Nephron progenitor cell (in vitro differentiated cells): Measurements from ENCODE around the gene PARP15.
"Not testable (repeated sequence)": the region's sequence is repeated elsewhere in the genome, so short reads cannot be mapped to it uniquely, and the experiment has no call there.

ENCODE experiments used
- DNase-seq: peaks from one replicate; pipeline ENCODE4 v3.0.0; 2021
- H3K27ac Mint-ChIP-seq: 2 replicates; pipeline ENCODE4 v1.8.0; 2021; ENCODE audit warnings: mild to moderate bottlenecking, moderate library complexity, mixed read lengths
- H3K27me3 Mint-ChIP-seq: 2 replicates; pipeline ENCODE4 v1.8.0; 2021; ENCODE audit warnings: mild to moderate bottlenecking, low read depth, mixed read lengths; ENCODE audit not compliant: poor library complexity
- H3K36me3 Mint-ChIP-seq: 2 replicates; pipeline ENCODE4 v1.8.0; 2021; ENCODE audit warnings: low read depth, mixed read lengths
- H3K4me1 Mint-ChIP-seq: 2 replicates; pipeline ENCODE4 v1.8.0; 2021; ENCODE audit warnings: mixed read lengths
- H3K4me3 Mint-ChIP-seq: 2 replicates; pipeline ENCODE4 v1.8.0; 2021; ENCODE audit warnings: mild to moderate bottlenecking, moderate library complexity, mixed read lengths
- H3K9me3 Mint-ChIP-seq: 2 replicates; pipeline ENCODE4 v1.8.0; 2021; ENCODE audit warnings: mild to moderate bottlenecking, moderate library complexity, mixed read lengths
- TF ChIP-seq, protein P1 (sequence below): fragments of 200-600 bp; sonication (generic); IDR thresholded peaks from 2 replicates; pipeline ENCODE4 v1.5.0; 2021; ENCODE audit warnings: antibody characterized with exemption

The PARP15 gene

GRCh38 chr3:122640437-122640999, 63.1 kb downstream of the PARP15 start:
- Mint-ChIP-seq H3K27ac (no peak overlapping the region), H3K4me1 (no peaks in the 10 kb centered on the region), H3K36me3 (no peaks in the 10 kb centered on the region), H3K9me3 (no peaks in the 10 kb centered on the region), H3K4me3 (no peak overlapping the region), H3K27me3 (peaks cover 12% of the 10 kb centered on the region)
- DNase-seq = no peak
- TF ChIP-seq, protein P1, sequence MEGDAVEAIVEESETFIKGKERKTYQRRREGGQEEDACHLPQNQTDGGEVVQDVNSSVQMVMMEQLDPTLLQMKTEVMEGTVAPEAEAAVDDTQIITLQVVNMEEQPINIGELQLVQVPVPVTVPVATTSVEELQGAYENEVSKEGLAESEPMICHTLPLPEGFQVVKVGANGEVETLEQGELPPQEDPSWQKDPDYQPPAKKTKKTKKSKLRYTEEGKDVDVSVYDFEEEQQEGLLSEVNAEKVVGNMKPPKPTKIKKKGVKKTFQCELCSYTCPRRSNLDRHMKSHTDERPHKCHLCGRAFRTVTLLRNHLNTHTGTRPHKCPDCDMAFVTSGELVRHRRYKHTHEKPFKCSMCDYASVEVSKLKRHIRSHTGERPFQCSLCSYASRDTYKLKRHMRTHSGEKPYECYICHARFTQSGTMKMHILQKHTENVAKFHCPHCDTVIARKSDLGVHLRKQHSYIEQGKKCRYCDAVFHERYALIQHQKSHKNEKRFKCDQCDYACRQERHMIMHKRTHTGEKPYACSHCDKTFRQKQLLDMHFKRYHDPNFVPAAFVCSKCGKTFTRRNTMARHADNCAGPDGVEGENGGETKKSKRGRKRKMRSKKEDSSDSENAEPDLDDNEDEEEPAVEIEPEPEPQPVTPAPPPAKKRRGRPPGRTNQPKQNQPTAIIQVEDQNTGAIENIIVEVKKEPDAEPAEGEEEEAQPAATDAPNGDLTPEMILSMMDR = no peak

DNA sequence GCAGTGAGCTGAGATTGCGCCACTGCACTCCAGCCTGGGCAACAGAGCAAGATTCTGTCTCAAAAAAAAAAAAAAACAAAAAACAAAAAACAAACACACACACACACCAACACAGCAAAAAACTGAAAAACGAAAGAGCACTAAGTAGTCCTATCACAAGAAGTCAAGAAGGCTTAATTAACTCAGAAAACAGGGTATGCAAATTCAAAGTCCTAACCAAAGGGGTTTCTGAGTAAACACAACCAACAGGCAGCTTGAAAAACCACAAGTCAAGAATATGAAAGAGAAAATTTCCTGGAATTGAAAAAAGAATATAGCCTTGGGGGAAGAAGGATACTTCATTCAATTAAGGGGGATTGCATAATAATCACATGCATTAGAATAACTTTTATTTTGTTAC, 65.5 kb downstream of the PARP15 start:
- TF ChIP-seq, protein P1 = no peak

DNA sequence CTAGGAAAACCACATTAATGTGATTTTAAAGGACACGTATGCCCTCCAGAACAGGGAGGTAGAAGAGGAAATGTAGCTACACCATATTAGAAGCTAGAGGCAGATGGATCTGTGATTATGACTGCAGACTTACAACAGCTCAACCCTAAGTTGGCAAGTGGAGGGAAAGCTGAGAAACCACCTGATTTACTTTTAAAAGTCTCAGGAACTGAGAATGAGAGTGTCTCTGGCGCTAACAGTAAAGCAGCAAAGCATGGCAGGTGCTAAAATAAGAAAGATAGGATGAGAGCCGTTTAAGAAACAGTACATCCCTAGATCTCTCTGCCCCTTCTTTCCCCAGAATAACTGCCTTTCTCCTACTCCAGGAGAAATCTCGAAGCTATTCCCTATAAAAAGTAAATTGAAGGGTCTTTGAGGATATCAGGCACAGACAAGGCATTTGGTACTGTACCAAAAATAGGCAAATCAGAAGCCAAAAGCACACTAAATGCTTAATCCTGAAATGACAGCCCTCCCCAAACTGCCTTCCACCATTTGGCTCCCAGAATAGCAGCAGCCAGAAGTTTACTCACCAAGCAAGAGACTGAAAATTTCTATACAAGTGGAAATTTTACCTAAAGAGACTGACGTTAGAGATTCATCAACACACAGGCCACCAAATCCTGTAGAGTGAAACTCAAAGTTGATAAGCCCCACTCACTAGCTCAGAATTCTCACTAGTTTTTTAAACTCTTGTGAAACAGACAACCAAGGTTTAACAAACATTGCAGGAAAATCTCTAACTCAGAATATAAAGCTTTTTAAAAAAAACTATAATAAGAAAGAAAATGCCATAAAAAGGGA, 68.9 kb downstream of the PARP15 start:
- Mint-ChIP-seq H3K4me3 (no peak overlapping the region), H3K9me3 (peaks cover 4% of the 10 kb centered on the region), H3K36me3 (no peaks in the 10 kb centered on the region), H3K27me3 (peaks cover 4% of the 10 kb centered on the region), H3K27ac (no peak overlapping the region), H3K4me1 (peaks cover 12% of the 10 kb centered on the region)
- DNase-seq = no peak
- TF ChIP-seq, protein P1 = no peak

More for the DNA sequence above, 65.5 kb downstream of the PARP15 start:
- H3K27me3 Mint-ChIP-seq = peaks cover 8% of the 10 kb centered on the region
- H3K4me1 Mint-ChIP-seq = peaks cover 12% of the 10 kb centered on the region
- no peak overlapping the region for H3K4me3 Mint-ChIP-seq
- H3K9me3 Mint-ChIP-seq = no peaks in the 10 kb centered on the region
- no peaks in the 10 kb centered on the region for H3K36me3 Mint-ChIP-seq
- DNase-seq = no peak
- no peak overlapping the region for H3K27ac Mint-ChIP-seq

DNA sequence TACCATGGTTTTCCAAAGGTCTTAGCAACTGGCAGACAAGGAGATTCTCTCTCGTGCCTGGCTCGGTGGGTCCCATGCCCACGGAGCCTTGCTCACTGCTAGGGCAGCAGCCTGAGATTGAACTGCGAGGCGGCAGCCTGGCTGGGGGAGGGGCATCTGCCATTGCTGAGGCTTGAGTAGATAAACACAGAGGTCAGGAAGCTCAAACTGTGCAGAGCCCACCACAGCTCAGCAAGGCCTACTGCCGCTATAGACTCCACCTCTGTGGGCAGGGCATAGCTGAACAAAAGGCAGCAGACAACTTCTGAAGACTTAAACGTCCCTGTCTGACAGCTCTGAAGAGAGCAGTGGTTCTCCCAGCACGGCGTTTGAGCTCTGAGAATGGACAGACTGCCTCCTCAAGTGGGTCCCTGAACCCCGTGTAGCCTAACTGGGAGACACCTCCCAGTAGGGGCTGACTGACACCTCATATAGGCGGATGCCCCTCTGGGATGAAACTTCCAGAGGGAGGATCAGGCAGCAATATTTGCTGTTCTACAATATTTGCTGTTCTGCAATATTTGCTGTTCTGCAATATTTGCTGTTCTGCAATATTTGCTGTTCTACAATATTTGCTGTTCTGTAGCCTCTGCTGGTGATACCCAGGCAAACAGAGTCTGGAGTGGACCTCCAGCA, 73.9 kb downstream of the PARP15 start:
- H3K36me3 Mint-ChIP-seq, H3K4me1 Mint-ChIP-seq, DNase-seq, H3K4me3 Mint-ChIP-seq, H3K27ac Mint-ChIP-seq, H3K27me3 Mint-ChIP-seq: not testable (repeated sequence)
- H3K9me3 Mint-ChIP-seq = peaks cover 23% of the 10 kb centered on the region

DNA sequence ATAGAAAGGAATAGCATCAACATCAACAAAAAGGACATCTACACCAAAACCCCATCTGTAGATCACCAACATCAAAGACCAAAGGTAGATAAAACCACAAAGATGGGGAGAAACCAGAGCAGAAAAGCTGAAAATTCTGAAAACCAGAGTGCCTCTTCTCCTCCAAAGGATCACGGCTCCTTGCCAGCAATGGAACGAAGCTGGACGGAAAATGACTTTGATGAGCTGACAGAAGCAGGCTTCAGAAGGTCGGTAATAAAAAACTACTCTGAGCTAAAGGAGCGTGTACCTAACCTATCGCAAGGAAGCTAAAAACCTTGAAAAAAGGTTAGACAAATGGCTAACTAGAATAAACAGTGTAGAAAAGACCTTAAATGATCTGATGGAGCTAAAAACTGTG, 74.5 kb downstream of the PARP15 start:
- not testable (repeated sequence) for H3K27ac Mint-ChIP-seq, H3K27me3 Mint-ChIP-seq, H3K4me3 Mint-ChIP-seq, H3K4me1 Mint-ChIP-seq, DNase-seq, H3K36me3 Mint-ChIP-seq
- H3K9me3 Mint-ChIP-seq = peaks cover 23% of the 10 kb centered on the region

DNA sequence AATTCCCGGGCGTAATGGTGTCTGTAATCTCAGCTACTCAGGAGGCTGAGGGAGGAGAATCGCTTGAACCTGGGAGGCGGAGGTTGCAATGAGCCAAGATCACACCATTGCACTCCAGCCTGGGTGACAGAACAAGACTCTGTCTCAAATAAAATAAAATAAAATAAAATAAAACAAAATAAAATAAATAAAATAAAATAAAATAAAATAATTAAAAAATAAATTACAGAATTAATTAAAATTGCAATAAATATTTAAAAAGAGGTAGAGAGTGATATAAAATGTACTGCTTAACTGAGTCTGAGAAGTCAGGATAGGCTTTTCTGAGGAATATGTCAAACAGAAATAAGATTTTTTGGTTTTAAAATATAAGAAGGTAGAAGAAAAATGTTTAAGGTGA, 80.9 kb downstream of the PARP15 start:
- not testable (repeated sequence) for H3K27ac Mint-ChIP-seq, H3K36me3 Mint-ChIP-seq, DNase-seq, H3K27me3 Mint-ChIP-seq, H3K4me3 Mint-ChIP-seq, H3K4me1 Mint-ChIP-seq
- peaks cover 20% of the 10 kb centered on the region for H3K9me3 Mint-ChIP-seq

DNA sequence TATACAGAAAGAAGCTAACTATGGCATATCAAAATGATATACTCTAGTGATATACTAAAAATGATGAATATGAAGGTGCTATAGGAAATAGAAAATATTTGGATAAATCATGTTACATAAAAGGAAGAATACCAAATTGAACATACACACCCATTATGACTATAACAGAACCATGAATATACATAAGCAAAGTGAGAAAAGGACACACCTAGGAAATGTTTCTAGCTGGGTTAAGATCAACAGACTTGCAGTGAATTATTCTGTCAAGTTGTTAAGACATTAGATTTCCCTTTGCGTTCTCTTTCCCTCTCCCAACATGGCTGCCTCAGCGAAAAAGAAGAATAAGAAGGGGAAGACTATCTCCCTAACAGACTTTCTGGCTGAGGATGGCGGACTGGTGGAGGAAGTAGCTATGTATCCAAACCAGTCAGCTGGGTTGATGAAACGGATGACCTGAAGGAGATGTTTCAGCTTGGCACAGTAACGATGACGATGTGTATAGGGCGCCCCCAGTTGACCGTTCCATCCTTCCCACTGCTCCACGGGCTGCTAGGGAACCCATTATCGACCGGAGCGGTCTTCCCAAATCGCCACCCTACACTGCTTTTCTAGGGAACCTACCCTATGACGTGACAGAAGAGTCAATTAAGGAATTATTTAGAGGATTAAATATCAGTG, 83.0 kb downstream of the PARP15 start:
- H3K27ac Mint-ChIP-seq = no peak overlapping the region
- no peak for DNase-seq
- H3K27me3 Mint-ChIP-seq = peaks cover 5% of the 10 kb centered on the region
- peaks cover 7% of the 10 kb centered on the region for H3K36me3 Mint-ChIP-seq
- TF ChIP-seq, protein P1 = no peak
- H3K4me1 Mint-ChIP-seq = peaks cover 24% of the 10 kb centered on the region
- H3K4me3 Mint-ChIP-seq = no peak overlapping the region
- peaks cover 14% of the 10 kb centered on the region for H3K9me3 Mint-ChIP-seq
